Stomach (tissue), 9 donors: Measurements from ENCODE around the gene ZFP36L2. TPM values are rescaled to one million over a fixed set of nuclear protein-coding genes. Genes with fewer than 3 reads are reported as not detected.

Source experiments
- DNase-seq, 2 donors: peaks; one replicate each; pipeline versions ENCODE4 v3.0.0 to v3.0.0-alpha.2; 2013 to 2019
- H3K27ac ChIP-seq, 5 donors: fragments of 200-600 bp in 4 of 5; sonication (generic) in 4 of 5; one replicate each; pipeline ENCODE4 v1.5.1; 2013 to 2019; ENCODE audit warnings: mild to moderate bottlenecking in 1 of 5, moderate library complexity in 1 of 5
- H3K27me3 ChIP-seq, 3 donors: fragments of 200-600 bp; sonication (generic); one replicate each; pipeline ENCODE4 v1.5.1; 2017 to 2019; ENCODE audit warnings: mixed run types in 1 of 3
- H3K36me3 ChIP-seq, 4 donors: fragments of 200-600 bp; sonication (generic); 1 replicate in 3 of 4; 2 replicates in 1 of 4; pipeline ENCODE4 v1.5.1; 2016 to 2019
- H3K4me1 ChIP-seq, 4 donors: fragments of 200-600 bp; sonication (generic); one replicate each; pipeline ENCODE4 v1.5.1; 2016 to 2019
- H3K4me3 ChIP-seq, 4 donors: fragments of 200-600 bp; sonication (generic) in 3 of 4; one replicate each; pipeline ENCODE4 v1.5.1; 2016 to 2019; ENCODE audit warnings: mild to moderate bottlenecking in 1 of 4
- H3K9me3 ChIP-seq, 4 donors: fragments of 200-600 bp; sonication (generic); one replicate each; pipeline ENCODE4 v1.5.1; 2016 to 2019
- EP300 ChIP-seq: sonication (generic); formaldehyde crosslinking; IDR thresholded peaks from one replicate; pipeline ENCODE4 v1.6.1; 2017; ENCODE audit warnings: antibody characterized with exemption
- POLR2A ChIP-seq, 4 donors: fragments of 450-650 bp; IDR thresholded peaks; one replicate each; pipeline ENCODE4 v1.6.1; 2016; ENCODE audit warnings: antibody characterized with exemption in 4 of 4, control low read depth in 2 of 4, mild to moderate bottlenecking in 1 of 4, moderate library complexity in 1 of 4
- POLR2AphosphoS5 ChIP-seq, 3 donors: sonication (generic); formaldehyde crosslinking; IDR thresholded peaks; one replicate each; pipeline ENCODE4 v1.6.1; 2016; ENCODE audit warnings: antibody characterized with exemption in 3 of 3
- WGBS, 5 donors: extraction: QIAGEN DNeasy Blood & Tissue Kit in 3 of 5; methylation state at CpG; one replicate each; pipeline versions ENCODE4 v1.1.5 to v1.1.7; 2013 to 2018; 5-methylcytosine and 5-hydroxymethylcytosine counted together
- intact Hi-C: fragments of 100-400 bp; cut with DNase I; formaldehyde crosslinking; loops from one replicate; pipeline ENCODE4 v1.15.1; 2023; ENCODE audit warnings: low total_unique reads
- polyA plus RNA-seq, 3 donors: library from polyadenylated mRNA; stranded (reverse); fragments of 200-250 nt; gene quantifications; one replicate each; pipeline ENCODE4 v1.2.3, GENCODE V29; 2013
- total RNA-seq, 5 donors: library from RNA; depleted of rRNA; stranded (reverse); fragments of >200 nt; gene quantifications; one replicate each; pipeline versions ENCODE4 v1.1.0 to v1.2.3, GENCODE V29; 2014 to 2016
- TF ChIP-seq, protein P1 (sequence below), 7 experiments: fragments of 450-650 bp in 4 of 7; fragments of 200-600 bp in 3 of 7; sonication (generic) in 3 of 7; IDR thresholded peaks; one replicate each; pipeline ENCODE4 v1.5.1; 2016 to 2019; ENCODE audit warnings: antibody characterized with exemption in 7 of 7, control low read depth in 2 of 7, mild to moderate bottlenecking in 1 of 7
- donor health status: healthy with polysubstance abuse.
- donor health status: Bipolar disorder and iron deficiency.
- donor health status: healthy.

The ZFP36L2 gene
- total and polyA plus RNA-seq, 8 donors = 43.7 to 189 (median 74.1) TPM

DNA sequence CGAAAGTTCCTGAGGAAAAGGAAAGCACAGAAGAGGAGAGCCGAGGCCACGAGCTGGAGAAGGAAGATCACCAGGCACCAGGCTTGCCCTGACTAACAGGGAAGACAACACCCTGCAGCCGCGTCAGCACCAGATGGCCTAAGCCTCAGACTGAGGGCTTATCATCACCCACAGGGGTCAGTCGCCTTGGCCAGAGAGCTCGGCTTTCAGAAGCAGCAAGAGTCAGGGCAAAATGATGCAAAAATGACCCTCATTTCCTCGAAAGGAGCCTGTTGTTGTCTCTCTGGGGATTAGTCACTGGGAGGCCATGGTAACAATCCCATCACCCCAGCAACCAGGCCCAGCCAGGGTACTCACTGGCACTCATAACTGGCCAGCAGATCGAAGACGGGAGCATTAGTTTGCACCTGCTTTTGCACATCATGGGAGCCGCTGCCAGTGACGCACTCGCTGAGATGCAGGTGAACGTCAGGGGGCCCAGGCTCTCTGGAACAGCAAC is 42.7 kb upstream of the ZFP36L2 start:
- intact Hi-C loops = no loop called here
- DNase-seq = peak; percentile 59 to 72
- Histone ChIP-seq H3K36me3 (peaks cover 0 to 8% (median 0%) of the 10 kb centered on the region in 4 donors), H3K27ac (peak overlapping the region; percentile 62 to 83 (median 80)), H3K9me3 (no peaks in the 10 kb centered on the region), H3K27me3 (no peaks in the 10 kb centered on the region), H3K4me1 (peaks cover 18 to 71% (median 42%) of the 10 kb centered on the region in 4 donors), H3K4me3 (no peak overlapping the region)
- peak; percentile 46 to 87 (median 61) for TF ChIP-seq POLR2AphosphoS5 (IDR thresholded peaks at IDR 0.05)
- no peak for TF ChIP-seq POLR2A (IDR thresholded peaks at IDR 0.05)
- 59 to 81% (median 63%) methylated on average over 14 of the region's 14 CpGs for WGBS, 5 donors

DNA sequence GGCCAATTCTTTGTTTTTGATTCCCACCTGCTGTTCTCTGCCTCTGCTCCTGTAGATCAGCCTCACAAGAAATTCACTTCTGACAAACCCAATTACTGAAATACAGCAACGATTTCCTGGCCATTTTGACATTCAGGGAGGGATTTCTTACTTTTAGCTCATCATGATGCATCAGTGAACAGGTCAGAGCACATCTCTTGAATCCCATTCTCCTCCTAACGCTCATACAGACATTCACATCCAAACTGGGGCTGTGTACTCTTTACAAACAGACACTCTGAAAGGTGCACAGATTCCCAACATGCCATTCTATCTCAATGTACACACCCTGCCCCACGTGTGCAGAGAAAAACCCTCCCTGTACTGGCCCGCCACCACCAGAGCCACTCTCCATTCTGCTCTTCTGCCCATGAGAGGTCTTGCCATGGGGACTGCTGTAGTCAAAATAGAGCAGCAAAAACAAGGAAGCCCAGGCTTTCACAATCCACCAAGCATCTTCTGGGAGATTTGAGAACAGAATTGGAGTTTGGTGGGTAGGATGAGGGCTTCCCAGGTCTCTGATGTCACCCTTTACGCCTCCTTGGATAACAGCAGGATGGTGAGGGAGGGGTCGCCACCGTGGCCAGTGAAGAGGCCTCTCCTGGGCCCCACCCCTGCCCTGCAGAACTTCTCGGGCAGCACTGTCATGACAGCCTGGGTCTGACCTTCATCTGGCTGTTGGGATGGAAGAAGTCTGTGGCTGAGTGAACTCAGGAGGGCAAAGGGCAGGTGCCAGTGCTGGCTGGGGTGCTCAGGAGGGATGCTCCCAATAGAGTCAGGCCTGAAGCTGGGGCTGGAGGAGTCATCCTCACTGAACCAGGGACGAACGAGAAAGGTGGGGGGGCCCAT is 41.9 kb upstream of the ZFP36L2 start:
- H3K36me3 ChIP-seq = no peaks in the 10 kb centered on the region
- H3K27me3 ChIP-seq = no peaks in the 10 kb centered on the region
- 79 to 87% (median 82%) methylated on average over 10 of the region's 10 CpGs for WGBS, 5 donors
- DNase-seq = peak in 1 of 2 donors; percentile 5
- intact Hi-C loops = no loop called here
- no peaks in the 10 kb centered on the region for H3K9me3 ChIP-seq
- H3K4me1 ChIP-seq = peaks cover 18 to 67% (median 45%) of the 10 kb centered on the region in 4 donors
- H3K27ac ChIP-seq = peak overlapping the region; percentile 49 to 83 (median 80)
- H3K4me3 ChIP-seq = no peak overlapping the region
- TF ChIP-seq POLR2A (IDR thresholded peaks at IDR 0.05) (no peak), POLR2AphosphoS5 (IDR thresholded peaks at IDR 0.05) (no peak), EP300 (no peak)
- TF ChIP-seq, protein P1, sequence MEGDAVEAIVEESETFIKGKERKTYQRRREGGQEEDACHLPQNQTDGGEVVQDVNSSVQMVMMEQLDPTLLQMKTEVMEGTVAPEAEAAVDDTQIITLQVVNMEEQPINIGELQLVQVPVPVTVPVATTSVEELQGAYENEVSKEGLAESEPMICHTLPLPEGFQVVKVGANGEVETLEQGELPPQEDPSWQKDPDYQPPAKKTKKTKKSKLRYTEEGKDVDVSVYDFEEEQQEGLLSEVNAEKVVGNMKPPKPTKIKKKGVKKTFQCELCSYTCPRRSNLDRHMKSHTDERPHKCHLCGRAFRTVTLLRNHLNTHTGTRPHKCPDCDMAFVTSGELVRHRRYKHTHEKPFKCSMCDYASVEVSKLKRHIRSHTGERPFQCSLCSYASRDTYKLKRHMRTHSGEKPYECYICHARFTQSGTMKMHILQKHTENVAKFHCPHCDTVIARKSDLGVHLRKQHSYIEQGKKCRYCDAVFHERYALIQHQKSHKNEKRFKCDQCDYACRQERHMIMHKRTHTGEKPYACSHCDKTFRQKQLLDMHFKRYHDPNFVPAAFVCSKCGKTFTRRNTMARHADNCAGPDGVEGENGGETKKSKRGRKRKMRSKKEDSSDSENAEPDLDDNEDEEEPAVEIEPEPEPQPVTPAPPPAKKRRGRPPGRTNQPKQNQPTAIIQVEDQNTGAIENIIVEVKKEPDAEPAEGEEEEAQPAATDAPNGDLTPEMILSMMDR (IDR thresholded peaks at IDR 0.05) = no peak

DNA sequence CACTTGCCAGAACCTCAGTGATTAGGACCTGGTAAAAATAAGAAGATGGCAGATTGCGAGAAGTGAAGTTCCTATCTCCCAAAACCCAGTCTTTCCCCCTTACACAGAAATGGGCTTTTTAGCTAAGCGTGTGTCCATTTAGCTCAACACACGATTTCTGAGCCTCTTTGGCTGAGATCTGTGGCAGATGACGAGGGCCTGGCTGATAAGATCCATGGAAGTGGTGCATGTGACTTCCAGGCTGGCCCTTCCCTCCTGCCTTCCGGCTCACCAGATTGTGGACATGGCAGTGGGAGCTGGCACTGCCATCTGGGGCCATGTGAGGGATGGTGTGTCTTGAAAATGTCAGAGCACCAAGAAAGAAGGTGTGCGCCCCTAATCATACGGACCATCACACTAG is 41.0 kb upstream of the ZFP36L2 start:
- Histone ChIP-seq H3K27me3 (no peaks in the 10 kb centered on the region), H3K4me1 (peaks cover 18 to 65% (median 45%) of the 10 kb centered on the region in 4 donors), H3K4me3 (no peak overlapping the region), H3K9me3 (no peaks in the 10 kb centered on the region), H3K27ac (peak overlapping the region in 4 of 5 donors; percentile 74 to 83 (median 80)), H3K36me3 (peaks cover 0 to 1% (median 0%) of the 10 kb centered on the region in 4 donors)
- 83 to 91% (median 88%) methylated on average over 7 of the region's 7 CpGs for WGBS, 5 donors
- peak in 1 of 2 donors; percentile 9 for DNase-seq
- intact Hi-C loops = no loop called here
- TF ChIP-seq POLR2AphosphoS5 (IDR thresholded peaks at IDR 0.05) (no peak), EP300 (no peak), POLR2A (IDR thresholded peaks at IDR 0.05) (no peak)
- TF ChIP-seq, protein P1 (IDR thresholded peaks at IDR 0.05) = no peak

DNA sequence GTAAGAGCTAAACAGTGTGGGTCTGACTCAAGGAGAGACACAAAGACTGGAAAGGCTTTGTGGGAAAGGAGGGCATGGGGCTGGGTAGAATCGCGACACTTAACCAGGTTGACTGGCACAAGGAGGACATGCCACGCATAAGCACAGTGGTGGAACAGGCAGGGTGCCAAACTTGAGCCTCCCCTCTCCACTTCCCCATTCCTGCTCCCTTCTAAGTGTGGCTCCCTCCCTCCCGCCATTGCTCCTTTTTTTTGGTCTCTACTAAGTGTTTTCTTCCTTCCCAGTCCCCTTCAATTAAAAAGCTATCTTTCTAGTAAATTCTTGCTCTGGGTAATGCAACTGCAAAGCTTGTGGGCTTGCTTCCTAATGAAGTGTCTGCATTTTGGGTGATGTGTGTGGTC is 40.3 kb upstream of the ZFP36L2 start:
- peak; percentile 40 to 51 for DNase-seq
- WGBS, 5 donors = 66 to 88% (median 81%) methylated on average over 4 of the region's 4 CpGs
- Histone ChIP-seq H3K27ac (peak overlapping the region in 3 of 5 donors; percentile 42 to 74 (median 72)), H3K27me3 (no peaks in the 10 kb centered on the region), H3K36me3 (peaks cover 0 to 8% (median 2%) of the 10 kb centered on the region in 4 donors), H3K9me3 (no peaks in the 10 kb centered on the region), H3K4me1 (peaks cover 18 to 65% (median 45%) of the 10 kb centered on the region in 4 donors), H3K4me3 (no peak overlapping the region)
- TF ChIP-seq POLR2AphosphoS5 (IDR thresholded peaks at IDR 0.05) = no peak
- TF ChIP-seq, protein P1 (IDR thresholded peaks at IDR 0.05) = no peak
- TF ChIP-seq EP300 = no peak
- TF ChIP-seq POLR2A (IDR thresholded peaks at IDR 0.05) = no peak
- intact Hi-C loops = no loop called here
